Natural killer cell (primary cell): ENCODE results near the gene ZNF322. TPM values are rescaled to one million over a fixed set of nuclear protein-coding genes. Genes with fewer than 3 reads are reported as not detected.

Experiments used
- ATAC-seq, 3 donors: fragments of 150-1000 bp in 2 of 3; fragments of 200-7000 bp in 1 of 3; cut with Tn5 transposase; 1 replicate in 1 of 3; 2 replicates in 2 of 3; pipeline ENCODE4 v1.10.0; 2021; ENCODE audit warnings: mild to moderate bottlenecking in 2 of 3, moderate library complexity in 2 of 3
- DNase-seq, 2 donors: peaks; one replicate each; pipeline versions ENCODE4 v3.0.0 to v3.0.0-alpha.2; 2013 to 2021; ENCODE audit warnings: mixed read lengths in 1 of 2
- H3K27ac ChIP-seq: one replicate; pipeline ENCODE4 v1.5.1; 2013; ENCODE audit warnings: mild to moderate bottlenecking, low read length
- H3K27me3 ChIP-seq: one replicate; pipeline ENCODE4 v1.6.1; 2013; ENCODE audit warnings: low read length; ENCODE audit not compliant: control insufficient read depth, insufficient read depth
- H3K36me3 ChIP-seq: one replicate; pipeline ENCODE4 v1.6.1; 2013; ENCODE audit warnings: low read length; ENCODE audit not compliant: control insufficient read depth, insufficient read depth
- H3K4me1 ChIP-seq: one replicate; pipeline ENCODE4 v1.6.1; 2013; ENCODE audit warnings: low read length; ENCODE audit not compliant: control insufficient read depth, insufficient read depth
- H3K4me3 ChIP-seq: one replicate; pipeline ENCODE4 v1.5.1; 2013; ENCODE audit warnings: low read length
- H3K9me3 ChIP-seq: one replicate; pipeline ENCODE4 v1.6.1; 2013; ENCODE audit warnings: low read length; ENCODE audit not compliant: control insufficient read depth, insufficient read depth
- H3K27ac Mint-ChIP-seq, 2 donors: one replicate each; pipeline ENCODE4 v1.8.0; 2022; ENCODE audit warnings: mild to moderate bottlenecking in 2 of 2, mixed read lengths in 2 of 2, moderate library complexity in 1 of 2
- H3K27me3 Mint-ChIP-seq, 2 donors: one replicate each; pipeline ENCODE4 v1.8.0; 2022; ENCODE audit warnings: low read depth in 2 of 2, mixed read lengths in 2 of 2
- H3K36me3 Mint-ChIP-seq: one replicate; pipeline ENCODE4 v1.8.0; 2022; ENCODE audit warnings: mixed read lengths
- H3K4me1 Mint-ChIP-seq, 2 donors: one replicate each; pipeline ENCODE4 v1.8.0; 2022; ENCODE audit warnings: mixed read lengths in 2 of 2
- H3K4me3 Mint-ChIP-seq: one replicate; pipeline ENCODE4 v1.8.0; 2022; ENCODE audit warnings: mild to moderate bottlenecking, moderate library complexity, mixed read lengths
- H3K9me3 Mint-ChIP-seq, 2 donors: one replicate each; pipeline ENCODE4 v1.8.0; 2022; ENCODE audit warnings: mixed read lengths in 2 of 2
- WGBS: methylation state at CpG from one replicate; pipeline ENCODE4 v1.1.7; 2013; ENCODE audit warnings: missing lambda C conversion rate; ENCODE audit not compliant: insufficient coverage; 5-methylcytosine and 5-hydroxymethylcytosine counted together
- intact Hi-C: fragments of 100-400 bp; cut with micrococcal nuclease; formaldehyde crosslinking; loops from one replicate; pipeline ENCODE4 v1.14.2; 2022
- total RNA-seq, 4 donors: library from RNA; stranded (reverse); fragments of 120-200 nt in 1 of 4; gene quantifications; one replicate each; pipeline versions ENCODE4 v1.2.3 to v1.2.4, GENCODE V29; 2013 to 2022
- TF ChIP-seq, protein P1 (sequence below): fragments of 200-600 bp; IDR thresholded peaks from one replicate; pipeline ENCODE4 v1.8.0; 2022; ENCODE audit warnings: antibody characterized with exemption

ZNF322 gene
- total RNA-seq, 3 donors from 2014 or later (not counting 1 experiment from before 2014, with no cell fraction given), result 7.0 to 12.1 (median 9.3) TPM

DNA sequence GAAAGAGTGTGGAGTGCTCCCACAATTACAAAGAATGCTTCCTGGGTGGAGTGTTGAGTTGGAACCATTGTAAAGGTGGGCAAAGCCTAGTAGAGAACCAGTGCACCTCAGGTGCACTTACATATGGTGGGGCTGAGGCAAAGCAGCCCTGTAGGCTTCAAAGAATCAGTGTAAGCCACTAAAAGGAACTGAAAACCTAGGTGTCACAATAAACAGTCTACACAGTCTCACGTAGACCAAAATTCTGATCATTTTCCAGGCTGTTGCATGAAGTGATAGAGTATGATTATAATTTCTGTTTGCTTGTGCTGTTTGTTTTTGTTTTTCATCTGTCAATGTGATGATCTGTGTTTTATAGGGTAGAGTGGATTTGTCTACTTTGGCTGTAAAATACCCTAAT is 60.0 kb downstream of the ZNF322 start:
- no peaks in the 10 kb centered on the region for H3K9me3 Mint-ChIP-seq
- no peak overlapping the region for H3K27ac ChIP-seq
- intact Hi-C loops, result loop anchor here (5.0 kb wide), 1 partner anchor 533 kb away; a partner anchor contains a TSS
- peak overlapping the region; percentile 9 for H3K4me3 Mint-ChIP-seq
- DNase-seq (no peak), ATAC-seq (no peak)
- WGBS, result no CpG with 5 or more reads among the region's 1 CpG
- H3K27ac Mint-ChIP-seq, result peak overlapping the region; percentile 42 to 65
- peaks cover 25% of the 10 kb centered on the region for H3K36me3 ChIP-seq
- TF ChIP-seq, protein P1, sequence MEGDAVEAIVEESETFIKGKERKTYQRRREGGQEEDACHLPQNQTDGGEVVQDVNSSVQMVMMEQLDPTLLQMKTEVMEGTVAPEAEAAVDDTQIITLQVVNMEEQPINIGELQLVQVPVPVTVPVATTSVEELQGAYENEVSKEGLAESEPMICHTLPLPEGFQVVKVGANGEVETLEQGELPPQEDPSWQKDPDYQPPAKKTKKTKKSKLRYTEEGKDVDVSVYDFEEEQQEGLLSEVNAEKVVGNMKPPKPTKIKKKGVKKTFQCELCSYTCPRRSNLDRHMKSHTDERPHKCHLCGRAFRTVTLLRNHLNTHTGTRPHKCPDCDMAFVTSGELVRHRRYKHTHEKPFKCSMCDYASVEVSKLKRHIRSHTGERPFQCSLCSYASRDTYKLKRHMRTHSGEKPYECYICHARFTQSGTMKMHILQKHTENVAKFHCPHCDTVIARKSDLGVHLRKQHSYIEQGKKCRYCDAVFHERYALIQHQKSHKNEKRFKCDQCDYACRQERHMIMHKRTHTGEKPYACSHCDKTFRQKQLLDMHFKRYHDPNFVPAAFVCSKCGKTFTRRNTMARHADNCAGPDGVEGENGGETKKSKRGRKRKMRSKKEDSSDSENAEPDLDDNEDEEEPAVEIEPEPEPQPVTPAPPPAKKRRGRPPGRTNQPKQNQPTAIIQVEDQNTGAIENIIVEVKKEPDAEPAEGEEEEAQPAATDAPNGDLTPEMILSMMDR, result no peak
- H3K4me1 Mint-ChIP-seq, result peaks cover 6 to 10% of the 10 kb centered on the region in 2 donors
- H3K27me3 Mint-ChIP-seq, result no peaks in the 10 kb centered on the region
- no peak overlapping the region for H3K4me3 ChIP-seq
- H3K27me3 ChIP-seq, result peaks cover 7% of the 10 kb centered on the region
- no peaks in the 10 kb centered on the region for H3K9me3 ChIP-seq
- H3K4me1 ChIP-seq, result peaks cover 18% of the 10 kb centered on the region
- no peaks in the 10 kb centered on the region for H3K36me3 Mint-ChIP-seq

DNA sequence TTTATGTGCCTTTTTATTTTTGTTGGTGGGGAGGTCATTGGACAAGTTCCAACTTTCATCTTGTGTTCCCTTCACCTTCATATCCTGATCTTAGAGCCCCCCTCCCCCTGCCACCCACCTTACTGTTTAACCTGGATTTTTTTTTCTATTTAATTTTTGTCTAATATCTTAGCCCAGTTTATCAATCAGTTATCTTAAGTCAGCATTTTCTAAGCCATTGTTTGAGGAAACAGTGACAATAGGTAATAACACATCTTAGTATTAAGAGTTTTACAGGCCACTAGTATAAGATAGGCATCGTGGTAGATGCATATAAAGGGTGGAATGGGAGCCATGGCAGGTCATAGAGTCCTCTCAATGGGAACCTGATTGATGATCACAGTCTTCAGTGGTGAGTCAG is 60.4 kb downstream of the ZNF322 start:
- no peak overlapping the region for H3K27ac ChIP-seq
- Mint-ChIP-seq H3K27me3 (peaks cover 0 to 2% of the 10 kb centered on the region in 2 donors), H3K9me3 (no peaks in the 10 kb centered on the region), H3K4me3 (peak overlapping the region; percentile 36), H3K4me1 (peaks cover 6 to 10% of the 10 kb centered on the region in 2 donors), H3K36me3 (no peaks in the 10 kb centered on the region), H3K27ac (peak overlapping the region; percentile 42 to 65)
- DNase-seq (no peak), ATAC-seq (no peak)
- H3K27me3 ChIP-seq, result peaks cover 11% of the 10 kb centered on the region
- intact Hi-C loops, result loop anchor here (5.0 kb wide), 1 partner anchor 533 kb away; a partner anchor contains a TSS
- H3K36me3 ChIP-seq, result peaks cover 25% of the 10 kb centered on the region
- 83% methylated on average over 1 of the region's 1 CpG for WGBS
- H3K4me3 ChIP-seq, result no peak overlapping the region
- TF ChIP-seq, protein P1, result no peak
- no peaks in the 10 kb centered on the region for H3K9me3 ChIP-seq
- peaks cover 18% of the 10 kb centered on the region for H3K4me1 ChIP-seq

DNA sequence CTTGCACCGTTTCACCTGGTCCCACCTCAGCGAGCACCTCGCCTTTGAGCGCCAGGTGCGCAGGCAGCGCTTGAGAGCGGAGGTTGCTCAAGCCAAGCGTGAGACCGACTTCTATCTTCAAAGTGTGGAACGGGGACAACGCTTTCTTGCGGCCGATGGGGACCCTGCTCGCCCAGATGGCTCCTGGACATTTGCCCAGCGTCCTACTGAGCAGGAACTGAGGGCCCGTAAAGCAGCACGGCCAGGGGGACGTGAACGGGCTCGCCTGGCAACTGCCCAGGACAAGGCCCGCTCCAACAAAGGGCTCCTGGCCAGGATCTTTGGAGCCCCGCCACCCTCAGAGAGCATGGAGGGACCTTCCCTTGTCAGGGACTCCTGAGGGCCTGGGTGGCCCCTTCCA is 61.3 kb downstream of the ZNF322 start:
- peaks cover 6 to 10% of the 10 kb centered on the region in 2 donors for H3K4me1 Mint-ChIP-seq
- no peak overlapping the region for H3K4me3 ChIP-seq
- H3K27ac Mint-ChIP-seq, result no peak overlapping the region
- H3K9me3 Mint-ChIP-seq, result no peaks in the 10 kb centered on the region
- intact Hi-C loops, result loop anchor here (5.0 kb wide), 1 partner anchor 534 kb away; a partner anchor contains a TSS
- peaks cover 25% of the 10 kb centered on the region for H3K36me3 ChIP-seq
- no peaks in the 10 kb centered on the region for H3K9me3 ChIP-seq
- H3K27ac ChIP-seq, result no peak overlapping the region
- 97% methylated on average over 22 of the region's 22 CpGs for WGBS
- H3K27me3 Mint-ChIP-seq, result peaks cover 0 to 9% of the 10 kb centered on the region in 2 donors
- DNase-seq (no peak), ATAC-seq (no peak)
- peaks cover 14% of the 10 kb centered on the region for H3K27me3 ChIP-seq
- TF ChIP-seq, protein P1, result no peak
- H3K4me1 ChIP-seq, result peaks cover 18% of the 10 kb centered on the region
- peak overlapping the region; percentile 84 for H3K4me3 Mint-ChIP-seq
- no peaks in the 10 kb centered on the region for H3K36me3 Mint-ChIP-seq

DNA sequence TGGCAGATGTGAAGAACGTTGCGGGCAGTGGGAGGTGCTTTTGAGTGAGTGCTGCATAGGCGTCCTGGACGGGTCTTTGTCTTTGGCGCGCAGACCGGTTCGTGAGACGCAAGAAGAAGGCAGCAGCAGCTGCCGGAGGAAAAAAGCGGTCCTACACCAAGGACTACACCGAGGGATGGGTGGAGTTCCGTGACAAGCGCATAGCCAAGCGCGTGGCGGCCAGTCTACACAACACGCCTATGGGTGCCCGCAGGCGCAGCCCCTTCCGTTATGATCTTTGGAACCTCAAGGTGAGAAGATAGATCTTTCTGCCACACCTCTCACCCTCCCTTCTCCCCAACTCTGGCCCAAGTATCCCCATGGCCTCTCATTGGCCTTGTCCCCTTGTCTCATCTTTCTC is 61.7 kb downstream of the ZNF322 start:
- Mint-ChIP-seq H3K36me3 (no peaks in the 10 kb centered on the region), H3K27ac (no peak overlapping the region), H3K4me1 (peaks cover 6 to 10% of the 10 kb centered on the region in 2 donors), H3K27me3 (peaks cover 0 to 11% of the 10 kb centered on the region in 2 donors), H3K4me3 (peak overlapping the region; percentile 84), H3K9me3 (no peaks in the 10 kb centered on the region)
- TF ChIP-seq, protein P1, result no peak
- Histone ChIP-seq H3K36me3 (peaks cover 25% of the 10 kb centered on the region), H3K27ac (peak overlapping the region; percentile 92), H3K4me1 (peaks cover 18% of the 10 kb centered on the region), H3K4me3 (peak overlapping the region; percentile 79), H3K9me3 (no peaks in the 10 kb centered on the region), H3K27me3 (peaks cover 14% of the 10 kb centered on the region)
- intact Hi-C loops, result loop anchor here (5.0 kb wide), 1 partner anchor 534 kb away; a partner anchor contains a TSS
- DNase-seq, result no peak
- 81% methylated on average over 21 of the region's 21 CpGs for WGBS
- no peak for ATAC-seq
